IPS-11a (cell line): ENCODE results near the gene KIF6.
"Not testable (repeated sequence)": the region's sequence is repeated elsewhere in the genome, so short reads cannot be mapped to it uniquely, and the experiment has no call there.

Experiments used
- H3K4me3 ChIP-seq: one replicate; pipeline ENCODE4 v1.5.1; 2013; ENCODE audit warnings: low read depth, low read length, control low read depth

KIF6 gene

DNA sequence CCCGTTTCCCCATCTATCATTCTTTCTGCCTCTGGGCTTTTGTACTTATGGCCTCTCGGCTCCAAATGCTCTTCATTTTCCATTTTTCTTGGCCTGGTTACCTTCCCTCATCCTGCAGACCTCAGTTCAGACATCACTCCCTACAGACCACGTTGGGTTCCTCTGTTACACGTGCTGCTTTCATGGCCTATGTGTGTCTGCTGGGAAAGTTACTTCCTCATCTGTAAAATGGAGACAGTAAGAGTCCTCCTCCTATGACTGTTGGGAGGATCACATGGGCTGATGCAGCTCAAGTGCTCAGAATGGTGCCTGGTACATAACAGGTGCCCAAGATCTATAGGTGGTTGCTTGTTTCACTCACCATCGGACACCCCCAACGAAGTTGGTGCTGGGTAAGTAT, 424.5 kb downstream of the KIF6 start:
- no peak overlapping the region for H3K4me3 ChIP-seq

DNA sequence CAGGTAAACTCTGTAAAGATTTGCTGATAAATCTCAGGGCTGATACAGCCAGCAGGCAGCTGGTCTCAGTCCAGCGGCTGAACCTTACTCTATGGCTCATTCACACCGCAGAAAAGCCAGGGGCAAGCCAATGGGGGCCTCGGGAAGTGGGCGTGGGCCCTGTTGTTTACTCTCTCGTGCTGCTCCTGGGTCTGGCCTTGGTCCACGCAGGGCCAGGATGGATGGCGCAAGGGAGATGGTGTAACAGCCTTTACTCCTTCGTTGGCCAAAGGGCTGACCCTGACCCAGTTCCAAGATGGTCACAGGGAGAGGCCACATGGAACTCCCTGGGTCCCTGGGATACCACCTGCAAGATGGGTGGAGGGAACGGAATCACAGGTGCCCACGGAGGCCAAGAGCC, 427.1 kb downstream of the KIF6 start:
- no peak overlapping the region for H3K4me3 ChIP-seq

DNA sequence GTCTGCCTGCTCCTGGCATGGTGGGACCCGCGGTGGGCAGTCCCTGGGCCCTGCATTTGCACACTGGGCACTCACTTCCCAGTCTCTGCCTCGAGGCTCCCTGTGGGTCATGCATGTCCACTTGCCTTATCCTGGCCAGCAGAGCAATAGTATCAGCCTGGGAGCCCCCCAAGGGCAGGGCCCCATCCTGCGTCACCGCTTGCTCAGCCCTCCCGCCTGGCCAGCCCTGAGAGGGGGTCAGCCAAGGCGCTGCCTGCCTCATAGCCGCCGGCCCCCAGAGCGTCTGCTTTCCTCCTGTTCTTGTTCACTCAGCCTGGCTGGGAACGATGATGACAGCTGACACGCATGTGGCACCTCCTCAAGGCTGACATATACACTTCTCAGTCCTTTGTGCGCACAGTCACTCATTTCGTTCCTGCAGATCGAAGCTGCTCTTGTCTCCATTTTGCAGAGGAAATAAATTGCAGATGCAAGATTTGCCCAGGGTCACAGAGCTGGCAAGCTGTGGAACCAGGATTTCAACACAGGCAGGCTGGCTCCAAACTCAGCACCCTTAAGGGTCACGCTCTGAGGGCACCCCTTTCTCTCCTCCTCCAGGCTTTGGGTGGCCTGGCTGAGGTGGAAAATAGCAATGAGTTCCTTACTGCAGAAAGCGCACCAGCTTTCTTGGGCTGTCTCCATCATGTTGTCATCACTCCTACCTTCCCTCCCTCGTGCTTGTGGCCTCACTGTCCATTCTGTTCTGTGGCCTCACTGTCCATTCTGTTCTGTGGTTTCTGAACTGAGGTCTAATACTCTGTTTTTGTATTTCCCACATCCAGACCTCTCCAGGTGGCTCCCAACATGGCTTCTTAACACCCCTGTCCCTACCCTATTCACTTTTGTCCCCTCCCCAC, 428.2 kb downstream of the KIF6 start:
- no peak overlapping the region for H3K4me3 ChIP-seq

DNA sequence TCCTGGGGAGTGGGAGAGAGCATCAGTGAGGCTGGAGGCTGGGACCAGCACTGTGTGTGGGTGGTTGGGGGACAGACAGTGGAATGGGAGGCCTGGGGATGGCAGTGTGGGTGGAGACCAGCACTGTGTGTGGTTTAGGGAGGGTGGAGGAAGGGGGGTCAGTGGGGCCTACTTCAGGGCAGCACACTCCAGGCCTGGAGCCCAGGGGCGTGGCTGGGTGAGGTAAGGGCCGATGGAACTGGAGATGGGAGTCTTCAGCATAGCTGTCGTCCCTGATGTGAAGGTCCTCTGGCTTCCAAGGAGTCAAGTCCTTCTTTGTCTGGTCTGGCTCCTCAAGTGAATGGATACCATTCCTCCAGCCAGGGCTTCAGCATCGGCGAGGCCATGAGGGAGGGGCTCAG, 429.6 kb downstream of the KIF6 start:
- H3K4me3 ChIP-seq: no peak overlapping the region

DNA sequence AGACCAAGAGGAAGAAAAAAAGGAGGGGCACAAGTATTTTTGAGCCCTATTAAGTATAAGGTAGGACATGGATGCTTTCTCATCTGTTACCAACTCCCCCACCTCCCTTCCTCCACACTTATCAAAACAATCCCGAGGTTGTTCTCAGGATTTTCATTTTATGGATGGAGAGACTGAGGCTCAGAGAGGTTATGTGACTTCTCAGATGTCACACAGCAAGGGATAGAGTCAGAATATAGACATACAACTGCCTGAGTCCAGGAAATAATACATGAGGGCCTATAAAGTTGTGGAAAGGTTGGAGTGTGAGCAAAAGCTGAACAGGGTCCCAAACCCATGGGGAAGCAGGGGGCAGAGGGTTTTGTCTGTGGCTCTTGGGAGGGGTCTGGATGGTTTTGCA, 430.3 kb downstream of the KIF6 start:
- H3K4me3 ChIP-seq: no peak overlapping the region

DNA sequence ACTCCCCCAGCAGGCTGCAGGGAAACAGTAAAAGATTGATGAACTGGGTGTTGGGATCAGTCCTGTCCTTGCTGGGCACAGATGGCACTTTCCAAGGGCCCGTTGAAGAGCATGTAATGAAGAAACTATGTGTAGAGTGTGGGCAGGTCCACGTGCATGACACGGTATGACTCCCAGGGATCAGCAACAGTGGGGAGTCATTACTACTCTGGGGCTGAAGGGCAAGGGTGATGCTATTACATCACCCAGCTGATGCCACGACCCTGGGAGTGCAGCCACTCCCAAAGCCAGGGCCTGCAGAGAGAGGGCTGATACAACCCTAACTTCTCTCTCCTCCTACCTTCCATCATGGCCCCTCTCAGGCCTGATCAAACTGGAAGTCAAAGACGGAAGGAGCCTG, 431.1 kb downstream of the KIF6 start:
- H3K4me3 ChIP-seq: no peak overlapping the region

DNA sequence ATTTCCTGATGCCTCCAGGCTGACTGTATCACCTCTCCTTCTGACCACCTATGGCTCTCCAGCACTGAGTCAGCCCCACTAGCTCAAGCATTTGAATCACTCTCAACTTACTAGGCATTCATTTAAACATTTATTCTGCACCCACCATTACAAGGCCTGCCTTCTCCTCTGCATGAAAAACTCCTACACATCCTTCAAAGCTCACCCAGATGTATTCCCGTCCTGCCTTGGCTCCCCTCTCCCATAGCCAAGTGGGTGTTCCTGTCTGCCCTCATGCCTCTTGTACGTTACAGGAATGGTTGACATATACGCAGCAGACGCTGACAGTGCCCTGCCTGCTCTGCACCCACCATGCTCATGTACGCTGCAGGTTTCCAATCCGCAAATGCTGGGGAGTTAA, 432.6 kb downstream of the KIF6 start:
- H3K4me3 ChIP-seq: no peak overlapping the region

DNA sequence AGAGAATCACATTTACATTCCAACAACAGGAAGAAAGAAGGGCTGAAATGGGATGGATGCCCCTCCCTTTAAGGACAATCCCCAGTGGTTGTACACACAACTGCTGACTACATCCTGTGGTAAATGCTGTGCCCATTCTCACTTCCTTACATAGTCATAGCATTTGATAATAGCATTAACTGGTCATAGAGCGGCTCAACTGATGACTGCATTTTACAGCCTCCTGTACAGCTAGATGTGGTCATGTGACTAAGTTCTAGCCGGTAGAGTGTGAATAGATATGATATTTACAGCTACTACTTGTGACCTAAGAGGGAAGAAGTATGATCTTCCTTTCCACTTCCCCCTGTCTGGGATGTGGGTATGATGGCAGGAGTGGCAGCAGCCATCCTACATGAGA, 435.7 kb downstream of the KIF6 start:
- H3K4me3 ChIP-seq: no peak overlapping the region

DNA sequence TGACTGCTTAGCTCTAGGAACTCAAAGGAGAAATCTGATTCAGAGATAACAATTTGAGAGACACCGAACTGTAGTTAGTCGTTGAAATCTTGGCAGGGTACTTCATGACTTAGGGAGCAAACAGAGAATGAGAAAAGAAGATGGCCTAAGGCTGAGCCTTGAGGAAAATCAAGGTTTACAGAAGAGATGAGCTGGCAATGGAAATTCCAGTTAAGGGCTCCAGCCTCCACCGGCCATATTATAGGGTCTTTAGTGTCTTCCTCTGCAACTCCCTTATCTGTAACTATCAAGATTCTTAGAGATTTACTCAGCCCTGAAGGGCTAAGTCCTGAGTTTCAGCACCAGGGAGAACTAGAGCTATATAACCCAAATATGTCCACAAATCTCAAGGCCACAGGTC, 437.6 kb downstream of the KIF6 start:
- no peak overlapping the region for H3K4me3 ChIP-seq

DNA sequence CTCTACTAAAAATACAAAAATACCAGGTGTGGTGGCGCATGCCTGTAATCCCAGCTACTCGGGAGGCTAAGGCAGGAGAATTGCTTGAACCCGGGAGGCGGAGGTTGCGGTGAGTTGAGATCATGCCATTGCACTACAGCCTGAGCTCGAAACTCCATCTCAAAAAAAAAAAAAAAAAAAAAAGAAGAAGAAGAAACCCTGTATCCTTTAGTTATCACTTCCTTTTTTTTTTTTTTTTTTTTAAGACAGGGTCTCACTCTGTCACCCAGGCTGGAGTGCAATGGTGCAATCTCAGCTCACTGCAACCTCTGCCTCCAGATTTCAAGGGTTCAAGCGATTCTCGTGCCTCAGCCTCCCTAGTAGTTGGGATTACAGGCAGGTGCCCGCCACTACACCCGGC, 438.6 kb downstream of the KIF6 start:
- H3K4me3 ChIP-seq: not testable (repeated sequence)

DNA sequence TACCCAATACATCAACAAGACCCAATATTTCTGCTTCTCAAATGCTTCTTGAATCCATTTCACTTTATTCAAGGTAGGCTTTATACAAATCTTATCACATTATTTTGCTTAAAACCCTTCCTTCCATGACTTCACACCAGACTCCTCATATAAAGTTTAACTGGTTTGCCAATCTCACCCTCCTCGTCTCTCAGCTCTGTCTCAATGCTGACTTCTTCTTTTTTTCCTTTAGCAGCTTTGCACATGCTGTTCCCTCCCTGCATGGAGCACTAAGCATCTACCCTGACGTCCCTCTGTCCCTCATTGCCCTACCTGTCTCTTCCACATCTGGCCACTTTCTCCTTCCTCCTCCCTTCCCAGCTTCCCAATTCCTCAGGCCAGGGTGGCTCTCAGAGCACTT, 442.4 kb downstream of the KIF6 start:
- no peak overlapping the region for H3K4me3 ChIP-seq

DNA sequence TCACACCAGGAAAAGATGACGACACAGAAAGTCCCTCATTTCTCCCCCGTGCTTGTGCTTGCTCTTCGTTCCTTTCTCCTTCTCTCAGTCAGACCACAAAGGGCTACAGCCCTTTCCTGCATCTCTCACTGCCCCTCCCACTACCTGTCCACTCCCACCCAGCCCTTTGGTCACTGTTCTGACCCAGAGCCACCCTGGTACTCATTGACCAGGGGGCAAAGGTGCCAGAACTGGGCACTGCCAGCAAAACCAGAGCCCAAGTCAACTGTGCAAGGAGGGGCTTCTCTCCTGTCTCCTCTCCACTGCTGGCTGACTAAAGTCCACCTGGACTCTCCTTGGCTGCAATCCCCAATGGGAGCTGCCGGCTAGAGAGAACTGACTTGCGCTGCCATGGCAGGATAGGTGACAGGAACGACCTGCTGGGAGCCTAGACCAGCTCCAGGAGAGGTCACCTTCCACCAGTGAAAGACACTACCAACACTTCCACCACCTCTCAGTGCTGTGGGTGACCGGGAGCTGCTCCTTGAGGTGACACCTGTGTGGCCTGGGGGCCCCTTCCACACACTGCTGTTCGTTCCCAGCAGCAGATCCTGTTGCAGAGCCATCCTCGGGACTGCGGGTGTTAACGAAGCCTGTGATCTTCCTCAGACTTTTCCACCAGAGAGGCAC, 443.8 kb downstream of the KIF6 start:
- H3K4me3 ChIP-seq: no peak overlapping the region

DNA sequence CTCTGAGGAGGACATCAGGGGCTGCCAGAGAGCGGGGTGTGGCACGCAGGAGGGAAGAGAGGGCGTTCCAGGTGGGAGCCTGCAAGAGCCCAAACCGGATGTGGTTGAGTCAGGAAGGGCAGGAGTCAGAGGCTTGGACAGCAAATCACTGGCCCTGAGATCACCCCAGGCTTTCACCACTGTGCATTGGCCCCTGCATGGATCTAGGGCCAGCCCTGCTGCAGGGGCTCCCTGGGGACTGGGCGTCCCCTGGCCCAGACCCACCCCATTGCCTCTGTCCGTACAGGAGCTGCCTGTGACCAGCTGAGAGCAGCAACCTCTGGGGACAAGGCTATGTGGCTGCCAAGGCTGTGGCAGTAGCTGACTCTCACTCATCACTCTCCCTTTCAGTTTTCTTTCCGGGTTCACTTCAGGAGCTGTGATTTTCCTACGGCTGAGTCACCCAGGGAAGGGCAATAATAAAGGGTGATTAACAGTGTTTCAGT, 444.9 kb downstream of the KIF6 start:
- no peak overlapping the region for H3K4me3 ChIP-seq
